Heart left ventricle (tissue), 16 donors: ENCODE results near the gene MEIS2. TPM values are rescaled to one million over a fixed set of nuclear protein-coding genes. Genes with fewer than 3 reads are reported as not detected.
A peak's percentile ranks its signal among the peaks of the same experiment; 100 is the strongest.

Source experiments
- ATAC-seq, 4 donors: fragments of 200-7000 bp; cut with Tn5 transposase; one replicate each; pipeline ENCODE4 v1.9.1; 2020 to 2022; ENCODE audit warnings: moderate library complexity in 4 of 4, mild to moderate bottlenecking in 3 of 4, moderate number of reproducible peaks in 1 of 4
- DNase-seq, 5 donors: peaks; one replicate each; pipeline ENCODE4 v3.0.0-alpha.2; 2020
- H3K27ac ChIP-seq, 12 donors: fragments of 200-600 bp; sonication (generic) in 4 of 12; one replicate each; pipeline versions ENCODE4 v1.5.0 to v1.8.0; 2016 to 2022; ENCODE audit warnings: mild to moderate bottlenecking in 2 of 12
- H3K27me3 ChIP-seq, 9 donors: fragments of 200-600 bp; sonication (generic) in 2 of 9; one replicate each; pipeline versions ENCODE4 v1.5.1 to v1.8.0; 2016 to 2022; ENCODE audit warnings: mild to moderate bottlenecking in 3 of 9
- H3K36me3 ChIP-seq, 9 donors: fragments of 200-600 bp; sonication (generic) in 2 of 9; one replicate each; pipeline versions ENCODE4 v1.5.0 to v1.8.0; 2018 to 2022; ENCODE audit warnings: mild to moderate bottlenecking in 2 of 9
- H3K4me1 ChIP-seq, 12 donors: fragments of 200-600 bp; sonication (generic) in 4 of 12; one replicate each; pipeline versions ENCODE4 v1.5.0 to v1.8.0; 2016 to 2022; ENCODE audit warnings: mild to moderate bottlenecking in 3 of 12
- H3K4me3 ChIP-seq, 12 donors: fragments of 200-600 bp; sonication (generic) in 4 of 12; one replicate each; pipeline versions ENCODE4 v1.5.0 to v1.8.0; 2017 to 2022; ENCODE audit warnings: mild to moderate bottlenecking in 9 of 12, moderate library complexity in 4 of 12
- H3K9me3 ChIP-seq, 12 donors: fragments of 200-600 bp; sonication (generic) in 4 of 12; one replicate each; pipeline versions ENCODE4 v1.5.0 to v1.8.0; 2016 to 2022; ENCODE audit warnings: mild to moderate bottlenecking in 1 of 12
- CTCF ChIP-seq, 12 donors: fragments of 200-600 bp; sonication (generic) in 4 of 12; IDR thresholded peaks; one replicate each; pipeline versions ENCODE4 v1.5.0 to v1.8.0; 2018 to 2022; ENCODE audit warnings: antibody characterized with exemption in 12 of 12, mild to moderate bottlenecking in 5 of 12
- POLR2A ChIP-seq, 2 donors: fragments of 450-650 bp; IDR thresholded peaks; one replicate each; pipeline ENCODE4 v1.6.1; 2017; ENCODE audit warnings: antibody characterized with exemption in 2 of 2, mild to moderate bottlenecking in 2 of 2, moderate library complexity in 2 of 2
- WGBS, 4 donors: extraction: QIAGEN DNeasy Blood & Tissue Kit in 2 of 4; methylation state at CpG; one replicate each; pipeline versions ENCODE4 v1.1.5 to v1.1.7; 2013 to 2018; 5-methylcytosine and 5-hydroxymethylcytosine counted together
- intact Hi-C, 10 donors: fragments of 100-400 bp; cut with DNase I; formaldehyde crosslinking; loops; one replicate each; pipeline versions ENCODE4 v1.11.1 to v1.14.2; 2022
- polyA plus RNA-seq, 2 donors: library from polyadenylated mRNA; stranded (reverse); fragments of 200-250 nt; gene quantifications; one replicate each; pipeline ENCODE4 v1.2.3, GENCODE V29; 2013
- total RNA-seq, 9 donors: library from RNA; depleted of rRNA in 2 of 9; stranded (reverse); fragments of >200 nt in 2 of 9; fragmentation: NEBNext Ultra II Directional in 3 of 9; extraction: Animal tissue kit (Norgen Biotek cat#: 25700) in 3 of 9; gene quantifications; one replicate each; pipeline versions ENCODE4 v1.1.0 to v1.2.4, GENCODE V29; 2016 to 2023
- donor health status: ischemic (EF 13 %, LVEDD 7.1; RV severe dilation, severe dysfunction).
- donor health status: healthy with polysubstance abuse.
- donor health status: DM: no; HTN: yes; CAD: no.
- donor health status: DM: no; HTN: no; CAD: no.
- donor health status: ischemic (EF 25% LVEDD 6.9; RV normal size, moderate dysfunction).
- donor health status: ischemic (EF 25% LVEDD 5.7; RV mildly dilated, moderate dysfunction).
- donor health status: healthy.
- donor health status: DM: yes; HTN: yes; CAD: no.
- donor health status: ischemic (EF 35%, LVEDD 5.7; RV mildly dilated, moderate dysfunction).
- donor health status: nonischemic (EF 11% LVEDD 7.7; RV severe dilation, severe dysfunction).
- donor health status: DM: yes; HTN: yes; CAD: no.
- donor health status: PGD.
- donor health status: ischemic (EF 29% LVEDD 5.4; RV normal size, mild dysfunction).
- donor health status: nonischemic (EF 23%, LVEDD 6.1; RV moderate dilation, normal function).

MEIS2 gene
- total and polyA plus RNA-seq, 11 donors = 13.2 to 89.7 (median 49.7) TPM

- Histone ChIP-seq H3K36me3 (peaks cover 0 to 4% (median 0%) of the 10 kb centered on the region in 9 donors), H3K4me3 (no peak overlapping the region), H3K27me3 (no peaks in the 10 kb centered on the region), H3K9me3 (no peaks in the 10 kb centered on the region), H3K4me1 (peaks cover 0 to 21% (median 7%) of the 10 kb centered on the region in 12 donors), H3K27ac (peak overlapping the region in 4 of 12 donors; percentile 7 to 30 (median 11))
- peak; percentile 74 to 88 (median 84) for ATAC-seq
- intact Hi-C loops = no loop called here
- no peak for TF ChIP-seq CTCF (IDR thresholded peaks at IDR 0.05)
- no peak for TF ChIP-seq POLR2A (IDR thresholded peaks at IDR 0.05)
- peak in 4 of 5 donors; percentile 37 to 61 (median 50) for DNase-seq
These were observed 133.6 kb downstream of the MEIS2 start for GRCh38 chr15:36966708-36967107.

GRCh38 chr15:36965570-36966342 is 134.6 kb downstream of the MEIS2 start:
- no peak for DNase-seq
- H3K9me3 ChIP-seq = no peaks in the 10 kb centered on the region
- 73 to 81% (median 75%) methylated on average over 4 of the region's 4 CpGs for WGBS, 4 donors
- no peaks in the 10 kb centered on the region for H3K27me3 ChIP-seq
- intact Hi-C loops = no loop called here
- peaks cover 0 to 4% (median 0%) of the 10 kb centered on the region in 9 donors for H3K36me3 ChIP-seq
- TF ChIP-seq CTCF (IDR thresholded peaks at IDR 0.05) (no peak), POLR2A (IDR thresholded peaks at IDR 0.05) (no peak)
- ATAC-seq = peak in 1 of 4 donors; percentile 60
- H3K27ac ChIP-seq = peak overlapping the region in 4 of 12 donors; percentile 7 to 30 (median 12)
- H3K4me1 ChIP-seq = peaks cover 0 to 29% (median 10%) of the 10 kb centered on the region in 12 donors
- no peak overlapping the region for H3K4me3 ChIP-seq

GRCh38 chr15:36964626-36965025 is 135.7 kb downstream of the MEIS2 start:
- Histone ChIP-seq H3K4me3 (no peak overlapping the region), H3K36me3 (peaks cover 0 to 4% (median 0%) of the 10 kb centered on the region in 9 donors), H3K27ac (no peak overlapping the region), H3K4me1 (peaks cover 0 to 40% (median 19%) of the 10 kb centered on the region in 12 donors), H3K27me3 (no peaks in the 10 kb centered on the region), H3K9me3 (no peaks in the 10 kb centered on the region)
- TF ChIP-seq POLR2A (IDR thresholded peaks at IDR 0.05) (no peak), CTCF (IDR thresholded peaks at IDR 0.05) (no peak)
- ATAC-seq (no peak), DNase-seq (no peak)
- intact Hi-C loops = no loop called here

- ATAC-seq = no peak
- Histone ChIP-seq H3K4me1 (peaks cover 0 to 48% (median 20%) of the 10 kb centered on the region in 12 donors), H3K4me3 (no peak overlapping the region), H3K36me3 (peaks cover 0 to 2% (median 0%) of the 10 kb centered on the region in 9 donors), H3K27me3 (no peaks in the 10 kb centered on the region), H3K27ac (no peak overlapping the region), H3K9me3 (no peaks in the 10 kb centered on the region)
- 83 to 94% (median 94%) methylated on average over 1 of the region's 1 CpG for WGBS, 4 donors
- DNase-seq = no peak
- intact Hi-C loops = no loop called here
- TF ChIP-seq POLR2A (IDR thresholded peaks at IDR 0.05) = no peak
These were observed 138.4 kb downstream of the MEIS2 start for GRCh38 chr15:36961956-36962355.
